Esophagus mucosa (tissue), 1 donor: ENCODE data around the gene SLC1A4. TPM values are rescaled to one million over a fixed set of nuclear protein-coding genes. Genes with fewer than 3 reads are reported as not detected.
"Not testable (repeated sequence)": the region's sequence is repeated elsewhere in the genome, so short reads cannot be mapped to it uniquely, and the experiment has no call there.

Experiments used
- ATAC-seq: fragments of 200-7000 bp; cut with Tn5 transposase; one replicate; pipeline ENCODE4 v1.9.1; 2020
- total RNA-seq: library from RNA; stranded (reverse); gene quantifications from one replicate; pipeline ENCODE4 v1.2.4, GENCODE V29; 2023
- donor health status: DM: yes; HTN: yes; CAD: no.

The SLC1A4 gene
- 12.6 TPM for total RNA-seq

DNA sequence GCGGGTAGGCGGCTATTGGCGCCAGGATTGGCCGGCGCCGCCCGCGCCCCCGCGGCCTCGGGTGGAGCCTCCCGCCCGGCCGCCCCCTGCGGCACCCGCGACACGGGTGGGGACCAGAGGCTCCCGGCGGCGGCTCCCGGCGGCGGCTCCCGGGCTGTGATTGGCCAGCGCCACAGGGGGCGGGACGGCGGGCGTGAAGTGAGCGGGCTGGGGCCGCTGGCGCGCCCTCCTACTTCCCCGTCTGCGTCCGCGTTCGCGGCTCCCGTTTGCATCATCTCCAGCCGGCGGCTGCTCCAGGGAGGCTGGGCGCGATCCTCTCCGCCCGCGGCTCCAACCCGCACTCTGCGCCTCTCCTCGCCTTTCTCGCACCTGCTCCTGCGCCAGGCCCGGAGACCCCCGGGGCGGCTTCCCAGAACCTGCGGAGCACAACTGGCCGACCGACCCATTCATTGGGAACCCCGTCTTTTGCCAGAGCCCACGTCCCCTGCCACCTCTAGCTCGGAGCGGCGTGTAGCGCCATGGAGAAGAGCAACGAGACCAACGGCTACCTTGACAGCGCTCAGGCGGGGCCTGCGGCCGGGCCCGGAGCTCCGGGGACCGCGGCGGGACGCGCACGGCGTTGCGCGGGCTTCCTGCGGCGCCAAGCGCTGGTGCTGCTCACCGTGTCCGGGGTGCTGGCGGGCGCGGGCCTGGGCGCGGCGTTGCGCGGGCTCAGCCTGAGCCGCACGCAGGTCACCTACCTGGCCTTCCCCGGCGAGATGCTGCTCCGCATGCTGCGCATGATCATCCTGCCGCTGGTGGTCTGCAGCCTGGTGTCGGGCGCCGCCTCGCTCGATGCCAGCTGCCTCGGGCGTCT lies at the start of gene SLC1A4:
Gene SLC1A4 (plus strand): TSS at position 274 of the 856 bp plus-strand sequence. CDS start 245 bp downstream, at position 519.
- peak; percentile 92 for ATAC-seq

GRCh38 chr2:64941143-64941542 lies 48.1 kb upstream of the SLC1A4 start:
- no peak for ATAC-seq

- ATAC-seq, result no peak
Observed at GRCh38 chr2:64941801-64942200, 47.4 kb upstream of the SLC1A4 start.

DNA sequence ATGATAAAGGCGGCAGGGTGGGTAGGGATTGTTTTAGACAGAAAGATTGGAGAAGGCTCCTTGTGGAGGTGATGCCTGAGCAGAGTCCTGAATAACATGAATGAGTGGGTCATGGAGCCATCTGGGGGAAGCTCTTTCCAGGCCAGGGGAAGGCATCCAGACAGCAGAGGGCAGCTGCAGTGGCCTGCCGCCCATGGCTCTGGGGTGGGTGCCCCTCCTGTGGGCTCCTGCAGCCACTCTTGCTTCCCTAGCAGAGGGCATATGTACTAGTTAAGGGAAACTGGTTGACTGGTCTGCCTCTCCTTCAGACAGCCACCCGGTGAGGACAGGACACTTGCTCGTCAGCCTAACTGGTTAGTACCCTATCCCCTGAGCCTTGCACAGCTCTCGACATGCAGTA lies 46.5 kb upstream of the SLC1A4 start:
- no peak for ATAC-seq

GRCh38 chr2:64943387-64944150 lies 45.6 kb upstream of the SLC1A4 start:
- ATAC-seq, result peak; percentile 84

DNA sequence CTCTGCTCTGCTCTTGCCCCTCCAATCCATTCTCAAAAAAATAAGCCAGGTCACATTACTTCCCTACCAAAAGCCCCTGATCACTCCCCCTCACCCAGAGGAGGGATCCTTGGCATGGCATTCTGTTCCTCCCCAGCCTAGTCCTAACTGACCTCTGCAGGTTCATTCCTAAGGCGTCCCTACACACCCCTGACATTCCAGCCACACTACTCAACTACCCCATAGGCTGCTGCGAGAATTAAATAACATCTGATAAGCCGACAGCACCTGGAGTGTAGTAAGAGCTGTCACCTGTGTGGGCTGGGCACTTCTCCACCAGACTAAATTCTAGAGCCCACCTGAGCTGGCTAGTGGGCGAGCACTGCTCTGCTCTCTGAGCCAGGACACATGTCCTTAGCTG lies 44.7 kb upstream of the SLC1A4 start:
- no peak for ATAC-seq

- ATAC-seq, result no peak
Observed at GRCh38 chr2:64945973-64946768, 43.0 kb upstream of the SLC1A4 start.

DNA sequence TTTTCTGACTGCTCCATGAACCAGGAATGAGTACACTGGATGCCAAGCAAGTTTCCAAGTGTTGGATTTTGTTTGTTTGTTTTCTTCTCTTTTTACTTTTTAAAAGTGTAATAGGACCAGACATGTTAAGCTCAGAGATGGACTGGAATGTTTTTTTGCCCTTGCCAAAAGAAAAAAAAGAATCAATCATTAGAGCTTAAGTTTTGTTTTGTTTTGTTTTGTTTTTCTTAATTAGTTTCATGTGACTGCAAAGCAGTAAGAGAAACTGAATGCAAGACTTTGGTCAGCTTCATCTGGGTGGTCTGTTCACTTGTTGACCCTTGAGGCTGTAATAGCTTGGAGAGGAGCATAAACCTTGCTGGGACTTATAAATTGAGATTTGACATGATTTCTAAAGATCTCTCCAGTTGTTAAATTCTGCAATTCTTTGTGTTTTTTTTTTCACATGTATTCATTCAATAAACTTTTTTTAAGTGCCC lies 42.4 kb upstream of the SLC1A4 start:
- ATAC-seq, result no peak

DNA sequence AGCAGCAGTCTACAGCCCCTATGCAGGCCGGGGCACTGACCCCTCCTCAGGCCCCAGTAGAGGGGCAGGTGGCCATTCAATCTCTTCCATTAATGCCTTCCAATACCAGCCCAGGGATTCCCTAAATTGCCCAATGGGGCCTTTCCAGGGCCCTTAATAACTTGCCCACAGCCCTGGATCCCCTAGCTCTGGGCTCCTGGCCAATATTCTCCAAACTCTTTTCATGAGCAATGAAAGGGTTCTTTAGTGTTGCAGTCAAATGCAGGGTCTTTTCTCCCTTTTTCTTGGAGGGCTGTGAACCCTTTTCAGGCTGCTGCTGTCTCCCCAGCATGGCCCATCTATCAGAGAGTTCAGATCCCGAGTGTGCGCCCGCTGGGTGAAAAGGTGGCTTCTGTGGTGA lies 41.3 kb upstream of the SLC1A4 start:
- no peak for ATAC-seq

DNA sequence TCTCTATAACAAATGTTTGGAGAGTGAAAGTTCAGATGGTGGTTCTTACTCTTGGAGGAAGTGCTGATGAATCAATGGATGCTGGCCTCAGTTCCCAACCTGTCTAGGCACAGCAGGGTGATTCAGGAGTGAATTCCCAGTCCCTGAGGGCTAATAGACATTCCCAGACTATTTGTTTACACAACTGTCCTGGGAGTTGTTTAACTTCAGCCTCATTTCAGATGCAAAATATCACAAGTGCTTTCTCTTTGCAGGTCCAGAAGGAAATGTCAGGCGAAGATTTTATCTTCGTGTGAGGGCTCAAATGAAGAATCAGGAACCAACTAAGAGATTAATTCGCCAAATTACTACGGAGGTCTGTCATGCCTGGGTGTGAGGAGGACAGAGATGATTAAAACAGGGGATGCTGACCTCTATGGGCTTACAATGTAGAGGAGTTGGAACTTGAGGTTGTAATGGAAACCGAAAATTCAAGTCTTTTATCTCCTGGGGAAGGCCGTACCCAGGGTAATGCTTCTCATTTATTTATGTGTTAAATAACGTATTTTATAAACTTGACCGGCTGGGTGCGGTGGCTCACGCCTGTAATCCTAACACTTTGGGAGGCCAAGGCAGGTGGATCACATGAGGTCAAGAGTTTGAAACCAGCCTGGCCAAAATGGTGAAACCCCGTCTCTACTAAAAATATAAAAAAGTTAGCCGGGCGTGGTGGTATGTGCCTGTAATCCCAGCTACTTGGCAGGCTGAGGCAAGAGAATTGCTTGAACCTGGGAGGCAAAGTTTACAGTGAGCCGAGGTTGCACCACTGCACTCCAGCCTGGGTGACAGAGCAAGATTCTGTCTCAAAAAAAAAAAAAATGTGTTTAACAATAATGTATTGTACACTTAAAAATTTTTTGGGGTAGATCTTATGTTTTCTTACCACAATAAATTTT lies 38.7 kb upstream of the SLC1A4 start:
- ATAC-seq, result peak; percentile 60

DNA sequence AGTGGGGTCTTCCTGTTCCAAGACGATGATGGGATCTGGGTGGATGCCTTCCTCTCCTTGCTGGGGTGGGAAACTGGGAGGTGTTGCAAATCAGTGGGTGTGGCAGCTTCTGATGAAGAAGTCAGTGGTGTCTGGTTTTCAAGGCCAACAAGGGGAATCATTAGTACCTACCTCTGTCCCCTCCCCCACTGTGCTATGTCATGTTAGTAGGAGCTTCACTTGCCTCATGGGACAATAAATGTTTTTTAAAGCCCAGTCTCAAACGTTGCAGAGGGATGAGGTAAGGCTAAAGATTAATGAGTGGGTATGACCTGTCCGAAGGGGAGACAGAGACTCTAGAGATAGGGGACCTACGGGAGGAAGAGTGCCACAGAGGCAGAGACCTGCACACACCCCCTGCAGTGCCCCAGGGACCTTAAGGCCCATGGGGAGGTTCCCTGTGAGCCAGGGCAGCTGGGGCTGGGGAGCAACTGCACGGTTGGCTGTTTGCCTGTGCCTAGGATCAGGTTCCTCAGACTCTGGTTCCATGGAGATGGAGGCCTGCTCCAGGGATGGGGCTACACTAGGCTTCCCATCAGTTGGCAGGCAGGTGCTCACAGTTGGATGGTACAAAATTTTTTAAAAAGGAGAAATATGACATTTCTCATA lies 37.8 kb upstream of the SLC1A4 start:
- ATAC-seq, result peak; percentile 18

DNA sequence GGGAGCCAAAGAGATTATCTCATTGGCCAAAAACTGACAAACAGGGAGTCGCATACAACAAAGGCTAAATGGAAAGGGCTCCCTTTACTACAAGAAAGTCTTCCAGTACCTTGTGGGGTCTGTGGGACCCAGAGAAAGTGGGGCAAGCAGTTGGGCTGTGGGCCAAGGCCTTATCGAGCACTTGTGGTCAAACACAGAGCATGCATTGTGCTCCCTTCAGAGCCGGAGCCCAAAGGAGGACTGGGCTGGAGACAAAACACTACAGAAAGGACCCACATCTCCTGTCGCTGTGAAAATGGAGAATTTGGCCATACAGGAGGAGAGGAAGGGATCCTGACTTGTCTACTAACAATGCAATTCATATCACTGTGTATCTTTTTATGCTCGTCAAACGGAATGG lies 37.1 kb upstream of the SLC1A4 start:
- ATAC-seq, result no peak

GRCh38 chr2:64952511-64953482 lies 36.4 kb upstream of the SLC1A4 start:
- ATAC-seq, result peak; percentile 43

GRCh38 chr2:64955467-64955866 lies 33.7 kb upstream of the SLC1A4 start:
- no peak for ATAC-seq

DNA sequence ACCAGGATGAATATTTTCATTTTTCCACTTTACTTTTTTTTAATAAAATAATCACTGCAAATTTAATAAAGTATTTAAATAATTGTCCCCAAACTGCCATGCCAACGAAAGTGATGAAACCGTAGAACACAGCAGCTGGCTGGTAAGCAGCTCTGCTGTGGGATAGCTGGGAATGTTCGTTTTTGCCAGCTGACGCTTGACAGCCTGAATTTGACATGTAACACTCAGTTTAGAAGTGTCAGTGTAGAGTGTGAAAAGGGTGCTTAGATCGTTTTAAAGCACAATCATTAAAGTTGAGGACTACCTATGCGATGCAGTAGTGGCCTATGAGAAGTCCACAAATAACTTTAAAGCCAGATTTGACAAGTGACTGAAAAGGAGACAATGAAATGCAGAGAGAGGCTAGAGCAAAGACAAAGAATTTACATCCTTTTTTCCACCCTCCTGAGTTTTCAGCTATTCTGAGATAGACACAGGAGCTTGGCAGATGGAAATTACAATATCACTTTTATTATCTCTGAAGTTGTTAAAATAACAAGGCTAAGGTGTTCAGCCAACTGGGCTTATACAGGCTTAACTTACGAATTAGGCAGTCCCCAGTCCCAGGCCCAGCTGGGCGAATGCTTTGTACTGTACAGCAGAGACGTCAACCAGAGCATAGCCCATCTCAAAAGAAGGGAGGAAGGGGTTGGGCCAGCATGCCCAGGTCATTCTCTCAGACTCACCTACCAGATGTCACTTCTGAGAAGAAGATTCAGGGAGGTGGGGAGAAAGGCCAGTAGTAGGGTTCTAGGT lies 31.9 kb upstream of the SLC1A4 start:
- ATAC-seq, result no peak

GRCh38 chr2:64958556-64958955 lies 30.6 kb upstream of the SLC1A4 start:
- ATAC-seq, result no peak

DNA sequence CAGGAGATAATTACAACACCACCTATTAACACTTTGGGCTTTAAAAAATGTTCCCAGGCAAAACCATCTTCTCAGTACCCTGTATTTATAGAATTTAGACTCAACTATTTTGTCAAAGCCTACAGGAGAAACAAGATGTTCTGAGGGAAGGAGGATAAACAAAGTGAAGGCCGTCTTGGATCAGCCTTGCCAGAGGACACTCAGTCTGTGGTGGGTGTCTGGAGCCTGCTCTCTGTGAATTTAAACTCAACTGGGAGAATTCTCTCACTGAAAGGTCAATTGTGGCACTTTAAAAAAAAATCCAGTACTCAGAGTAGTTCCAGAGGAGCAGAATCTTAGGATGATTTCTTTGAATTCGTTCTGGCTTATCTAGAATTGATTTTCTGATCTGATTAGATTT lies 28.4 kb upstream of the SLC1A4 start:
- ATAC-seq, result no peak

DNA sequence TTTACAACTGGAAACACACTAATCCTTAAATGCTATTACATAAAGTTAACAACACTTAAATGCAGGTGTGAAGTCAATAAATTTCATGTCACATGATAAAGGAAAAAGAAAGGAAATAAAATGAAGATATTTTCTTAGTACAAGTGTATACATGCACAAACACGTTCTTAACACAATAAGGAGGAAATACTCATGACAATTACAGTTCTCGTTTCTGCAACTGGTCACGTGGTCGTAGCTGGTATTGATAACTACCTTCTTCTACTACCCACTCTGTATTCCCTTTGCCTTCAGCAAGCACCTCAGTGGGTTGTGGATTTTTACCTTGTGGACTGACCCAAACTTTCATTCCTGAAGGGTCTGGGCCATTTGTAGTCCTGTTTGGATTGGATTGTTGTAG lies 26.1 kb upstream of the SLC1A4 start:
- ATAC-seq, result not testable (repeated sequence)

- ATAC-seq, result no peak
Observed at GRCh38 chr2:64963719-64964118, 25.5 kb upstream of the SLC1A4 start.
